Prostate gland (tissue), 2 donors: ENCODE data around the gene RALGPS2.

Experiments
- POLR2A ChIP-seq: fragments of 450-650 bp; IDR thresholded peaks from one replicate; pipeline ENCODE4 v1.6.1; 2016; ENCODE audit warnings: antibody characterized with exemption, mild to moderate bottlenecking
- POLR2AphosphoS5 ChIP-seq: sonication (generic); formaldehyde crosslinking; IDR thresholded peaks from one replicate; pipeline ENCODE4 v1.6.1; 2017; ENCODE audit warnings: antibody characterized with exemption
- TF ChIP-seq, protein P1 (sequence below), 4 experiments: fragments of 200-600 bp in 2 of 4; fragments of 450-650 bp in 2 of 4; sonication (generic) in 2 of 4; IDR thresholded peaks; 1 replicate in 3 of 4; 2 replicates in 1 of 4; pipeline ENCODE4 v1.5.1; 2016 to 2019; ENCODE audit warnings: antibody characterized with exemption in 4 of 4, mild to moderate bottlenecking in 2 of 4, moderate library complexity in 2 of 4

DNA sequence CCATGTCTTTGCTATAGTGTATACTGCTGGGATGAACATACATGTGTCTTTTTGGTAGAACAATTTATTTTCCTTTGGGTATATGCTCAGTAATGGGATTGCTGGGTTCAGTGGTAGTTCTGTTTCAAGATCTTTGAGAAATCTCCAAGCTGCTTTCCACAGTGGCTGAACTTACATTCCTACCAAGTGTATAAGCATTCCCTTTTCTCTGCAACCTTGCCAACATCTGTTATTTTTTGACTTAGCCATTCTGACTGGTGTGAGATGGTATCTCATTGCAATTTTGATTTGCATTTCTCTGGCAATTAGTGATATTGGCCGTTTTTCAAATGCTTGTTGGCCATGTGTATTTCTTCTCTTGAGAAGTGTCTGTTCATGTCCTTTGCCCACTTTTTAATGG, 183.3 kb downstream of the RALGPS2 start:
- TF ChIP-seq POLR2AphosphoS5 (no peak), POLR2A (no peak)
- TF ChIP-seq, protein P1, sequence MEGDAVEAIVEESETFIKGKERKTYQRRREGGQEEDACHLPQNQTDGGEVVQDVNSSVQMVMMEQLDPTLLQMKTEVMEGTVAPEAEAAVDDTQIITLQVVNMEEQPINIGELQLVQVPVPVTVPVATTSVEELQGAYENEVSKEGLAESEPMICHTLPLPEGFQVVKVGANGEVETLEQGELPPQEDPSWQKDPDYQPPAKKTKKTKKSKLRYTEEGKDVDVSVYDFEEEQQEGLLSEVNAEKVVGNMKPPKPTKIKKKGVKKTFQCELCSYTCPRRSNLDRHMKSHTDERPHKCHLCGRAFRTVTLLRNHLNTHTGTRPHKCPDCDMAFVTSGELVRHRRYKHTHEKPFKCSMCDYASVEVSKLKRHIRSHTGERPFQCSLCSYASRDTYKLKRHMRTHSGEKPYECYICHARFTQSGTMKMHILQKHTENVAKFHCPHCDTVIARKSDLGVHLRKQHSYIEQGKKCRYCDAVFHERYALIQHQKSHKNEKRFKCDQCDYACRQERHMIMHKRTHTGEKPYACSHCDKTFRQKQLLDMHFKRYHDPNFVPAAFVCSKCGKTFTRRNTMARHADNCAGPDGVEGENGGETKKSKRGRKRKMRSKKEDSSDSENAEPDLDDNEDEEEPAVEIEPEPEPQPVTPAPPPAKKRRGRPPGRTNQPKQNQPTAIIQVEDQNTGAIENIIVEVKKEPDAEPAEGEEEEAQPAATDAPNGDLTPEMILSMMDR (IDR thresholded peaks at IDR 0.05), result no peak
